HG03196 (cell line): Measurements from ENCODE around the gene KMT2A.

Experiments used
- ATAC-seq: cut with Tn5 transposase; IDR thresholded peaks from one replicate; pipeline ENCODE4 v1.9.1; 2021; ENCODE audit not compliant: unreplicated experiment

KMT2A gene

DNA sequence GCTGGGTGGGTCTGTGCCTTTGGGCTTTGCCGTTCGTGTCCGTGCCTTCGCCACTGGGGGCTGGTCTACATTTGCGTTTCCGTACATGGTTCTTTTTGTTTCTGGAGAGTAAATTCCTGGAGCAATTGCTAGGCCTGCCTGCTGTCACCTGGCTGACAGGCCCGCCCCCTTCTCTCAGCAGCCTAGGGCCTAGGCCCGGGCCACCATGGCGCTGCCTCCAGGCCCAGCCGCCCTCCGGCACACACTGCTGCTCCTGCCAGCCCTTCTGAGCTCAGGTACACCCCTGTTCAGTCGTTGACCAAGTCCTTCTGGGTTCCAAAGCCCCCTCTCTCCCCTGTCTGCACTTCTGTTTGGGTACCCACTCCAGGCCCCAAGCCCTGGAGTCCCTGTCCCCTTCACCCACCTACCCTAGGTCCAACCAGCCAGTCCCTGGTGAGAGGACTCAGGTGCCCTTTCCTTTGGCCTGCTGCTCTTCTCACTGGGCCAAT, 95.3 kb downstream of the KMT2A start:
- ATAC-seq: no peak

DNA sequence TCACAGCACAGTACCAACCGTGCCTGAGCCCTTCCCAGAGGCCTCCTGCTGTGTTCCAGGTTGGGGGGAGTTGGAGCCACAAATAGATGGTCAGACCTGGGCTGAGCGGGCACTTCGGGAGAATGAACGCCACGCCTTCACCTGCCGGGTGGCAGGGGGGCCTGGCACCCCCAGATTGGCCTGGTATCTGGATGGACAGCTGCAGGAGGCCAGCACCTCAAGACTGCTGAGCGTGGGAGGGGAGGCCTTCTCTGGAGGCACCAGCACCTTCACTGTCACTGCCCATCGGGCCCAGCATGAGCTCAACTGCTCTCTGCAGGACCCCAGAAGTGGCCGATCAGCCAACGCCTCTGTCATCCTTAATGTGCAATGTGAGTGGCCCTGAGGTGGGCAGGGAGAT, 95.8 kb downstream of the KMT2A start:
- ATAC-seq: no peak

DNA sequence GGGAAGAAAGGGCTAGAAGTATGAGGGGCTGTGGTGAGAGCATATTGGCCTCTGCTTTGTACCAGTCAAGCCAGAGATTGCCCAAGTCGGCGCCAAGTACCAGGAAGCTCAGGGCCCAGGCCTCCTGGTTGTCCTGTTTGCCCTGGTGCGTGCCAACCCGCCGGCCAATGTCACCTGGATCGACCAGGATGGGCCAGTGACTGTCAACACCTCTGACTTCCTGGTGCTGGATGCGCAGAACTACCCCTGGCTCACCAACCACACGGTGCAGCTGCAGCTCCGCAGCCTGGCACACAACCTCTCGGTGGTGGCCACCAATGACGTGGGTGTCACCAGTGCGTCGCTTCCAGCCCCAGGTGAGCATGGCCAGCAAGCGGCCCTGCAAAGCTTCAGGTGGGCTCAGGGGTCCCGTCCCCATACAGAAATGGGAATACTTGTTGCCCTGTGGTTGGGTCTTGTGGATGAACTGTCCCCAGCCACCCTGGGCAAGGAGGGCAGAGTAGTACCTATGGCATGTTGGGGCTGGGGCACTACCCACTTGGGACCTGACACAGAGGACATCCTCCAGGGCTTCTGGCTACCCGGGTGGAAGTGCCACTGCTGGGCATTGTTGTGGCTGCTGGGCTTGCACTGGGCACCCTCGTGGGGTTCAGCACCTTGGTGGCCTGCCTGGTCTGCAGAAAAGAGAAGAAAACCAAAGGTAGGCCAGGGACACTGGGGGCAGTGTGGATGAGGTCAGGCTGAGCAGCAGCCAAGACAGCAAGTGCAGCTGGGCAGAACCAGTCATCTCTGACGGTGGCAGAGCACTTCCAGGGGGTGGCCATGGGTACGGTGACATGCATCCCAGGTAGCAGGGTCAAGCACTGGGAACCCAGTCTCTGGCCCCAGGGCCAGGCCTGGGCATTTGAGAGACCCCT, 96.8 kb downstream of the KMT2A start:
- ATAC-seq: no peak

DNA sequence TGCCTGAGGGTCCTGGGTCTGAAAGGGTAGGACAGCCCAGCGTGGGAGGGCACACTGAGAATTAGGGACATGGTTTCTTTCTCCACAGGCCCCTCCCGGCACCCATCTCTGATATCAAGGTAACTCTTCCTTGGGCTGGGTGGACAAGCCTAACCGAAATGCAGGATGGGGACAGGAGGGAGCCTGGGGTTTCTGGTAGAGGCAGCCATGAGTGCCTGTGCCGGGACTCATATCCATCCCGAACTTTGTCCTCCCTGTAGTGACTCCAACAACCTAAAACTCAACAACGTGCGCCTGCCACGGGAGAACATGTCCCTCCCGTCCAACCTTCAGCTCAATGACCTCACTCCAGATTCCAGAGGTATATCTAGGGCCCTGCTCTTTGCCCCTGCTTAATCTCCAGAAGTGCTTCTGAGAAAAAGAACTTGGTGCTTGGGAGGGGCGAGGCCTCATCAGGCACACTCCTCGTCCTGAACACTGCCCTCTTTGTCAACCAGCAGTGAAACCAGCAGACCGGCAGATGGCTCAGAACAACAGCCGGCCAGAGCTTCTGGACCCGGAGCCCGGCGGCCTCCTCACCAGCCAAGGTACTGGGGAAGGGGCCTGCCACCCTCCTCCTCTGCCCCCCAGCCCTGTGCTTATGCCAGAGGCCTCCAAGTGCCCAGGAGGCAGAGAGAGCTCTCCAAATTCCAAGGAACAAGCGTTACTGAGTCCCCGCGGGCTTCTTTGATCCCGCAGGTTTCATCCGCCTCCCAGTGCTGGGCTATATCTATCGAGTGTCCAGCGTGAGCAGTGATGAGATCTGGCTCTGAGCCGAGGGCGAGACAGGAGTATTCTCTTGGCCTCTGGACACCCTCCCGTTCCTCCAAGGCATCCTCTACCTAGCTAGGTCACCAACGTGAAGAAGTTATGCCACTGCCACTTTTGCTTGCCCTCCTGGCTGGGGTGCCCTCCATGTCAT, 97.8 kb downstream of the KMT2A start:
- ATAC-seq: no peak

DNA sequence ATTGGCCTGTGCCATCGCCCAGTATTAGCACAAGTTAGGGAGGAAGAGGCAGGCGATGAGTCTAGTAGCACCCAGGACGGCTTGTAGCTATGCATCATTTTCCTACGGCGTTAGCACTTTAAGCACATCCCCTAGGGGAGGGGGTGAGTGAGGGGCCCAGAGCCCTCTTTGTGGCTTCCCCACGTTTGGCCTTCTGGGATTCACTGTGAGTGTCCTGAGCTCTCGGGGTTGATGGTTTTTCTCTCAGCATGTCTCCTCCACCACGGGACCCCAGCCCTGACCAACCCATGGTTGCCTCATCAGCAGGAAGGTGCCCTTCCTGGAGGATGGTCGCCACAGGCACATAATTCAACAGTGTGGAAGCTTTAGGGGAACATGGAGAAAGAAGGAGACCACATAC, 99.0 kb downstream of the KMT2A start:
- no peak for ATAC-seq

DNA sequence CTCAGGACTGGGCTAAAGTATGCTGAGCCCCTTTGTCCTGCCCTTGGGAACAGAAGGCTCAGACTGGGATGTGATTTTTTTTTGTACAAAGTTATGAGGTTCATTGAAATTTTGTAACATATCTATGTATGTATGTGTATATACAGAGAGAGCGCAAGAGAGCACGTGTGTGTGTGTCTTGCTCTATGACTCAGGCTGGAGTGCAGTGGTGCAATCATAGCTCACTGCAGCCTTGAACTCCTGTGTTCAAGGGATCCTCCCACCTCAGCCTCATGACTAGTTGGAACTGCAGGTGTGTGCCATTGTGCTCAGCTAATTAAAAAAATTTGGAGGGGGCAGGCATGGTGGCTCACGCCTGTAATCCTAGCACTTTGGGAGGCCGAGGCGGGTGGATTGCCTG, 100.4 kb downstream of the KMT2A start:
- ATAC-seq: no peak

DNA sequence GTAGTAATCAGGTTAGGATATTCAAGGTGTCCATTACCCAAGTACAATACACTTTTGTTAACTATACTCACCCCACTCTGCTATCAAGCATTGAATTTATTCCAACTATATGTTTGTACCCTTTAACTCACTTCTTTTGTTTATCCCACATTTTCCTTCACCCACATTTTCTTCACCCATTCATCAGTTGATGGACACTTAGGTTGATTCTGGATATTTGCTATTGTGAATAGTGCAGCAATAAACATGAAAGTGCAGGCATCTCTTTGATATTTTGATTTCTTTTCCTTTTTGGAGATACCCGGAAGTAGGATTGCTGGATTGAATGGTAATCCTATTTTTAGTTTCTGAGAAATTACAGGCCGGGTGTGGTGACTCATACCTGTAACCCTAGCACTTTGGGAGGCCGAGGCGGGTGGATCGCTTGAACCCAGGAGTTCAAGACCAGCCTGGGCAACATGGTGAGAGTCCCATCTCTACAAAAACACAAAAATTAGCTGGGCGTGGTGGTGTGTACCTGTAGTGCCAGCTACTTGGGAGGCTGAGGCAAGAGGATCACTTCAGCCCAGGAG, 101.2 kb downstream of the KMT2A start:
- ATAC-seq: no peak

DNA sequence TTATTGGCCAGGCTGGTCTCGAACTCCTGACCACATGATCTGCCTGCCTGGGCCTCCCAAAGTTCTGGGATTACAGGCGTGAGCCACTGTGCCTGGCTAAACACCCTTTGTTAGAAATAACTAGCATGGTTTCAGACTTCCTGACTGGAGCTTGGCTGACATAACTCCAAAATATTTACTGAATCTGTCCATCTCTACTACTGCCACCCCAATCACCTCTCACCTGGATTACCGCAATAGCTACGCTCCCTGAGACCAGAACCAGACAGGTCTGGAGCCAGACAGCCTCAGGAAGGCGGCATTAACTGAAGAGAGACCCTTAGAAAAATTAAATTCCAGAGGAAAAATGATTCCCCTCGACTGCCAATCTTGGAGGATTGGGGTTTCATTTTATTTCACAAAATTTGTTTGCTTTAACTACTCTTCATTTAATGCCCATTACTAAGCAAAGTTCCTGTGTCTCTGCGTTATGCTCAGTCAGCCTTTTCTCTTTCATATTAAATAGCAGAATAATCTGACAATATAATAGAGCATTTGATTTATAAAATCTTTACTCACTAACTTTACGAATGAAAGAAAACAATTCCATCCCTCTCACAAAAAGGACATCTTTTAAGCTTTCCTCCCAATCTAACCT, 107.8 kb downstream of the KMT2A start:
- ATAC-seq: no peak

DNA sequence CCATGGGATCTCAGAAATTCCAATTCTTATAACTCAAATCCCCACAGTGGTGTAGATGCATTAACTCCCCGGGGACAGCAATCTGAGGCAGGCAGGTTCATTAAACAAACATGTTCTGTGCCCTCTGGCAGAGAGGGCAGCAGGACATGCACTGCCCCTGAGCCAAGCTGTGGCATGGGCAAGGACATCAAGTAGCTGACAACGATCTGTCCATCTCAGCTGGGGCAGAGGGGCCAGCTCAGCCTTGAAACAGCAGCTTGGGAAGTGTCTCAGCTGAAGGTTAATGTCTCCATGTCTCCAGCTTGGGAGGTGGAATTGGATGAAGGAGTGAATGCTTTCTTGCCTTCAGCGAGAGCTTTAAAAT, 108.3 kb downstream of the KMT2A start:
- no peak for ATAC-seq

DNA sequence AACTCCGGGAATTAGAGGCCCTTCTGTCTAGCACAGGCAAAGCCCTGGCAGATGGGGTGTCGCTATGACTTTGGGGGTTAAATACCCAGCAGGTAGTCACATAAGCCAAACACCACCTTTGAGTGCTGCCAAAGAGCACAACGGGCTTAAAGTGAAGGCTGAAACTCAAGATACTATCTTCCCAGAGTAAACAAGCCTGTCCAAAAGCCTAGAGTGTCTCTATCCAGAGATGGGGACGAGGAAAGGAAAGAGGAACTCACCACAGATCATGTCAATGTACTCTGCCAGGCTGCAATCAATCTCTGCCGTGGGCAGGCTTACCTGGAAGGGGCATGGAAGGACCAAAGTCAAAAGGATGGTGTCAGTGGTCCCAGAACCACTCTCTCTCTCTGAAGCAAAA, 109.2 kb downstream of the KMT2A start:
- ATAC-seq: no peak

DNA sequence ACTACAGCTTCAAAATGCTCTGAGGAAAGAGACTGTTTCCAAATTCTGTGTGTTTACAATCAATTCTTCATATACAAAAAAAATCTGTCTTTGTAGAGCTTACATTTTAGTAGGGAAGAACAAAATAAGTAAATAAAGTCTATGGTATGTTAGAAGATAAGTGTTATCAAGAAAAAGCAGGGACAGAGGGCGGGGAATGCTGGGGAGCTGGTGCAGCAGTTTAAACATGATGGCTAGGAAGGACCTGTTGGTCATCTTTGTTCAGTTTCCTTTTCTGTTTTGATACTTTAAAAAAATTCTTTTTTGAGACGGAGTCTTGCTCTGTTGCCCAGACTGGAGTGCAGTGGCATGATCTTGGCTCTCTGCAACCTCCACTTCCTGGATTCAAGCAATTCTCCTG, 110.8 kb downstream of the KMT2A start:
- ATAC-seq: no peak

DNA sequence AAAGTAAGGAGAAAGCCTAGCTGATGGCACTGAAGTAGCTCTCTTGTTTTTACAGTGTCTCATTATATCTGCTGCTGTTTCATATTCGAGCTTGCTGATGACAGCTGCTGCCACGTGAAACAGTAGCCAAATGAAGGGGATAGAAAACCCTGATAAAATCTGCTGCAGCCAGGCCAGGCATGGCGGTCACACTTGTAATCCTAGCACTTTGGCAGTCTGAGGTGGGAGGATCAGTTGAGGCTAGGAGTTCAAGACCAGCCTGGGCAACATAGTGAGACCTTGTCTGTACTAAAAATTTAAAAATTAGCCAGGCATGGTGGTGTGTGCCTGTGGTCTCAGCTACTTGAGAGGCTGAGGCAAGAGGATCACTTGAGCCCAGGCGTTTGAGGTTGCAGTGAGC, 116.0 kb downstream of the KMT2A start:
- ATAC-seq: no peak

DNA sequence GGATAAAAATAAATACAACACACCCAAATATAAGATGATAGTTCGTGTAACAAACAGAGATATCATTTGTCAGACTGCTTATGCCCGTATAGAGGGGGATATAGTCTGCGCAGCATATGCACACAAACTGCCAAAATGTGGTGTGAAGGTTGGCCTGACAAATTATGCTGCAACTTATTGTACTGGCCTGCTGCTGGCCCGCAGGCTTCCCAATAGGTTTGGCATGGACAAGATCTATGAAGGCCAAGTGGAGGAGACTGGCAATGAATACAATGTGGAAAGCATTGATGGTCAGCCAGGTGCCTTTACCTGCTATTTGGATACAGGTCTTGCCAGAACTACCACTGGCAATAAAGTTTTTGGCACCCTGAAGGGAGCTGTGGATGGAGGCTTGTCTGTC, 124.5 kb downstream of the KMT2A start:
- no peak for ATAC-seq

DNA sequence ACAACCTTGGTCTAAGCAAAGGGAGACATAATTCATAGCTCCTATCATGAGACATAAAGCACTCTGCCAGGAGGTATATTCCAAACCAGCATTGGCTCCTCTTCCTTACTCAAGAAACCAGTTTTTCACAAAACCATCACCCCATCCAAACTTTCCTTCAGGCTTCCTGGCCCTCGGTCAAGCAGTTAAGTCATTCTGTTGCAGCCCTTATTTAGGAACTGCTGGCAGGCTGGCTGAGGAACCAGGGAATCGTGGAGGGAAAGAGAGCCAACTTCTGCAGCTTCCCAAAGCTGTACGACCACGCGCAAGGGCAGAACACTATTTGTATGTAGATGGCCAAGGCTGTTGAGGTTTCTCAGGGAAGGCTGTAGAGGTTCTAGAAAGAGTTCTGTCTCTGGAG, 128.8 kb downstream of the KMT2A start:
- no peak for ATAC-seq

DNA sequence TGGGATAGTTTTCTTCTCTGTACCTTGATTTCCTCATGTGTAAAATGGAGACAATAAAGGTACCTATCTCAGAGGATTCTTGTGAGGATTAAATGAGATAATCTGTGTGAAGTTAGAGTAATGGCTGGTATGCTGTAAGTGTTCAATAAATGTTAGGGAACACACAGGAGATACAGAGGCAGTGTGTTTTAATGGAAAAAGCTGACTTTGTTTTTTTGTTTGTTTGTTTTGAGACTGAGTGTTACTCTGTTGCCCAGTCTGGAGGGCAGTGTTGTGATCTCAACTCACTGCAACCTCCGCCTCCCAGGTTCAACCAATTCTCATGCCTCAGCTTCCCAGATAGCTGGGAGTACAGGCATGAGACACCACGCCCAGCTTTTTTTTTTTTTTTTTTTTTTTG, 133.4 kb downstream of the KMT2A start:
- no peak for ATAC-seq

DNA sequence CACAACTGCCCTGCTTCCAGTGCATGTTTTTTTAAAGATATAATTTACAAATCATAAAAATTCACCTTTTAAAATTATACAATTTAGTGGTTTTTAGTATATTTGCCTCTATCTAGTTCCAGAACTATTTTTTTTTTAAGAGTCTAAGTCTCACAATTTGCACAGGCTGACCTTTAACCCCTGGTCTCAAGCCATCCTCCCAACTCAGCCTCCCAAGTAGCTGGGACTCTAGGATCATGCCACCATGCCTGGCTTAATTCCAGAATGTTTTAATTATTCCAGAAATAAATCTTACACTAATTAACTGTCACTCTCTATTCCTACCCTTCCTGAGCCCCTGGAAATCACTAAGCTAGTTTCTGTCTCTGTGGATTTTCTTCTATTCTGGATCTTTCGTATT, 134.5 kb downstream of the KMT2A start:
- no peak for ATAC-seq

DNA sequence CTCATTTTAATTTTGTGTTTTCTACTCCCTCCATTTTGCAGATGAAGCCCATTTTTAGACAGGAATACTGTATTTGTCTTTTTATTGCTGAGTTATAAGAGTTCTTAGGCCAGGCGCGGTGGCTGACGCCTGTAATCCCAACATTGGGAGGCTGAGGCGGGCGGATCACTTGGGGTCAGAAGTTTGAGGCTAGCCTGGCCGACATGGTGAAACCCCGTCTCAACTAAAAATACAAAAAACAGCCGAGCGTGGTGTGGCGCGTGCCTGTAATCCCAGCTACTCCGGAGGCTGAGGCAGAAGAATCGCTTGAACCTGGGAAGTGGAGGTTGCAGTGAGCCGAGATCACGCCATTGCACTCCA, 135.4 kb downstream of the KMT2A start:
- peak; percentile 6 for ATAC-seq

DNA sequence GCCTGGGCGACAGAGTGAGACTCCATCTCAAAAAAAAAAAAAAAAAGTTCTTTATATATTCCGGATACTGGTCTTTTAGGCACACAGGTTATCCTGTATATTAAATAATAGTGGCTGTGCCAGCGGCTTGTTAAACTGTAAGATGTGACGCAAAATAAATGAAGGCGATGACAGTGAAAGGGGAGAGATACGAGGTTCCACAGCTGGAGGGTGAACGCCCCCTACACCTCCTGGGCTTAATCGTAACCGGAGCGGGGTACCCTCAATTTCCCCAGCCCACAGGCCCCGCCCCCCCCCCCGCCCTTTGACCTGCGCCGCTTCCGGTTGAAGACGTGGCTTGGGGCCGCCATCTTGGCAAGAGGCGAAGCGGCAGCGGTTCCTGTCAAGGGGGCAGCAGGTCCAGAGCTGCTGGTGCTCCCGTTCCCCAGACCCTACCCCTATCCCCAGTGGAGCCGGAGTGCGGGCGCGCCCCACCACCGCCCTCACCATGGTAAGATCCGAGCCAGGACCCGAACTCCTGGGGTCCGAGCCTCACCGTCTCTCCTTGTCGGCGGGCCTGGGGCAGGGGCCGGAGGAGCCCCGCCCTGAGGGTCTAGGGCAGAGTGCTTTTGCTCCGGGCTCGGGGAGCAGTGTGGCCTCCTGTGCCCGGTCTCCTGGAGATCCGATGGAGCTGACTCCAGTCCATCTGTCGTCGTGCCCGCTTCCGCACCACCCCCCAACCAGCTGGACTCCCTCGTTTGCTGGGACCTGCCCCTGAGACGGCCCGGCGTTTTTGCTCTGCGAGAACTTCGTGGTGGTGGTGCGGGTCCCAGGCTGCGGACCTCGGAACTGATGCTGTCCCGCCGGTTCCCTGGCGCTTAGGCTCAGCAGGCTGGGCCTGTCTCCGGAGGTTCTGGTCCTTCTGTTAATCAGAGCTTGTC, 136.0 kb downstream of the KMT2A start, which contains the start of gene ARCN1:
ARCN1 (plus strand) TSS at position 349 of the 920 bp plus-strand sequence; CDS start at position 488, 139 bp downstream.
- ATAC-seq: peak; percentile 69

DNA sequence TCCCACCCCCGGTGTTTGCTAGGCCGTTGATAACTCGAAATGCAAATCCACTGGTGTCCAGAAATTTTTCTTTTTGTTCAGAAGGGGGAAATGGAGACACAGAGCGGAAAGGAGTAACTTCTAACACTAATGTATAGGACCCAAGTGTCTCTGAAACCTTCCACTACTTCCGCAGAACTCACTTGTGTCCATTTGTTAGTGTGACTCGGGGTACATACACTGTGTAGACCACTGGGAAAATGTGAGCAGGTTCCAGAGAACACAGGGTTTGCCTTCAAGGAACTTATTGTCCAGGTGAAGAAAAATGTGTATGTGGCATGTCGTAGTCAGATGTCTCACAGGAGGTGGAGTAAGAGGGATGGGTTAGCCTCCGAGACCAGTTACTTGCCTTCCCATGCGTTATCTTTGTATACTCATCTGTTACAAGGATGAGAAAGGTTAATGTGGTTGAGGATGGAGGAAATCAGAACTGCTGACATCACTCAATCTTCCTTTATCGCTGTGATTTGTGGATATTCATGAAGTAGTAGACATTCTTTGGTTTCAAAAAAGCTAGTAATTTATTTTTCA, 136.8 kb downstream of the KMT2A start:
- peak; percentile 37 for ATAC-seq

DNA sequence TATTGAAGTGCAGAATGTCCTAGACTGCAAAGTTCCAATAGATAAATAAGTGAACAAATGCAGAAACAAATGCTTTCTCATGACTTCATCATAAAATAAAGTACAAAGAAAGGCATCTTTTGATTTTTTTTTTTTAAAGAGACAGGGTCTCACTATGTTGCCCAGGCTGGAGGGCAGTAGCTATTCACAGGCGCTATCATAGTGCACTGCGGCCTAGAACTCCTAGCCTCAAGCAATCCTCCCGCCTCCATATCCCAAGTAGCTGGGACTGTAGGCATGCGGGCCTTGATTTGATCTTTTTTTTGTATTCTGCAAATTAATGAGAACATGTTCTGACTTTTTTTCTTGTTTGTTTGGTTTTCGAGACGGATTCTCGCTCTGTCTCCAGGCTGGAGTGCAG, 138.3 kb downstream of the KMT2A start:
- no peak for ATAC-seq
